ENCODE measurements around the gene OR4D9.
"Not testable (repeated sequence)": the region's sequence is repeated elsewhere in the genome, so short reads cannot be mapped to it uniquely, and the experiment has no call there.

DNA sequence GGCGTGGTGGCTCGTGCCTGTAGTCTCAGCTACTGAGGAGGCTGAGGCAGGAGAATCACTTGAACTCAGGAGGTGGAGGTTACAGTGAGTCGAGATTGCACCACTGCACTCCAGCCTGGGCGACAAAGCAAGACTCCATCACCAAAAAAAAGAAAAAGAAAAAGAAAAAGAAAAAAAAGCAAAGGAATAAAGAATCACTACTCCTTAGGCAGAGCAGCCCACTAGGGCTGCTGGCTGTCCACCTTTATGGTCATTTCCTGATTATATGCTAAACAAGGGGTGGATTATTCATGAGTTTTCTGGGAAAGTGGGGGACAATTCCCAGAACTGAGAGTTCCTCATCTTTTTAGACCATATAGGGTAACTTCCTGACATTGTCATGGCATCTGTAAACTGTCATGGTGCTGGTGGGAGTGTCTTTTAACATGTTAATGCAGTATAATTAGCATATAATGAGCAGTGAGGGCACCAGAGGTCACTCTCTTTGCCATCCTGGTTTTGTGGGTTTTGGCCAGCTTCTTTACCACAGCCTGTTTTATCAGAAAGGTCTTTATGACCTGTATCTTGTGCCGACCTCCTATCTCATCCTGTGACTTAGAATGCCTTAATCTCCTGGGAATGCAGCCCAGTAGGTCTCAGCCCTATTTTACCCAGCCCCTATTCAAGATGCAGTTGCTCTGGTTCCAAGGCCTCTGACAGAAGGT, 36.4 kb downstream of the OR4D9 start:
- TF ChIP-seq, protein P1, sequence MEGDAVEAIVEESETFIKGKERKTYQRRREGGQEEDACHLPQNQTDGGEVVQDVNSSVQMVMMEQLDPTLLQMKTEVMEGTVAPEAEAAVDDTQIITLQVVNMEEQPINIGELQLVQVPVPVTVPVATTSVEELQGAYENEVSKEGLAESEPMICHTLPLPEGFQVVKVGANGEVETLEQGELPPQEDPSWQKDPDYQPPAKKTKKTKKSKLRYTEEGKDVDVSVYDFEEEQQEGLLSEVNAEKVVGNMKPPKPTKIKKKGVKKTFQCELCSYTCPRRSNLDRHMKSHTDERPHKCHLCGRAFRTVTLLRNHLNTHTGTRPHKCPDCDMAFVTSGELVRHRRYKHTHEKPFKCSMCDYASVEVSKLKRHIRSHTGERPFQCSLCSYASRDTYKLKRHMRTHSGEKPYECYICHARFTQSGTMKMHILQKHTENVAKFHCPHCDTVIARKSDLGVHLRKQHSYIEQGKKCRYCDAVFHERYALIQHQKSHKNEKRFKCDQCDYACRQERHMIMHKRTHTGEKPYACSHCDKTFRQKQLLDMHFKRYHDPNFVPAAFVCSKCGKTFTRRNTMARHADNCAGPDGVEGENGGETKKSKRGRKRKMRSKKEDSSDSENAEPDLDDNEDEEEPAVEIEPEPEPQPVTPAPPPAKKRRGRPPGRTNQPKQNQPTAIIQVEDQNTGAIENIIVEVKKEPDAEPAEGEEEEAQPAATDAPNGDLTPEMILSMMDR (IDR thresholded peaks at IDR 0.05), result not testable (repeated sequence)
- not testable (repeated sequence) for TF ChIP-seq POLR2A (IDR thresholded peaks at IDR 0.05)

Data from esophagus squamous epithelium (tissue), 4 donors.